ENCODE results near the gene DAB1.

GRCh38 chr1:57190898-57191297, 233.0 kb downstream of the DAB1 start:
- TF ChIP-seq CTCF (IDR thresholded peaks at IDR 0.05; ENCODE audit: insufficient read depth, low read length) (no peak), POLR2AphosphoS5 (IDR thresholded peaks at IDR 0.05; ENCODE audit: low read depth) (no peak), REST (IDR thresholded peaks at IDR 0.05; ENCODE audit: insufficient replicate concordance, low read depth) (no peak)

All from HL-60 (cell line).